SIG-M5 treated with dmso at 0.1 percent for 504 hours (cell line): ENCODE data around the gene MYBBP1A.

Source experiments
- DNase-seq: peaks from one replicate; lab custom pipeline; 2025; ENCODE audit not compliant: unreplicated experiment; lab: John Stamatoyannopoulos, UW

Gene MYBBP1A

DNA sequence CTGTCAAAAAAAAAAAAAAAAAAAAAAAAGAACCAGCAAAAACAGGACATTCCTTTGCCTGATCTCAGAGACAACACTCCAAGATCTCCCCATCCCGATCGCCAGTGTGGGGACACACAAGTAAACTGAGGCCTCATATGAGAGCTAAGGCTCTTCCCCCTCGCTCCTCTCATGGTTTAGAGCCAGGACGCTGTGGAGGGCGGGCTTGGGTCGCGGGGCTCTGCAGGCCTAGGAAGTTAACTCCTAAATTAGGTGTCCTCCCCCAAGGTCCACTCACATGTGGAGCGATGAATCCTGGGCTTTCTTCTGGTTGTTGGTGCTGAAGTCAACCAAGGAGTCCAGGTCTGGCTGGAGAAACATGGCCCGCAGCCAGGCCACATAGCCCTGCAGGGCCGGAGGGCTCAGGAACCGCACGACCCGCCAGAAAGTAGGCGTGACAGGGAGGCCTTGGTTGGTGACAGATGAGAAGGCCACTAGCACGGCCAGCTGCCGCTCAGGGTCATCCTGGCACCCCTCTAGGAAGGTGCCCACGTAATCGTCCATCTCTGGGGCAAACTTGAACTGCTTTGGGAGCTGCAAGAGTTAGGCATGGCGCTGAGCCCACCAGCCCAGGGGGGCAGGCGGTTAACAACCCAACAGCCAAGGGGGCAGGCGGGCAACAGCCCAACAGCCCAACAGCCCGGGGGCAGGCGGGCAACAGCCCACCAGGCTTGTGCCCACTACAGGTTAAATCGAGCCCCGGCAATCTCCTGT is 5.2 kb downstream of the MYBBP1A start:
- DNase-seq, result no peak

DNA sequence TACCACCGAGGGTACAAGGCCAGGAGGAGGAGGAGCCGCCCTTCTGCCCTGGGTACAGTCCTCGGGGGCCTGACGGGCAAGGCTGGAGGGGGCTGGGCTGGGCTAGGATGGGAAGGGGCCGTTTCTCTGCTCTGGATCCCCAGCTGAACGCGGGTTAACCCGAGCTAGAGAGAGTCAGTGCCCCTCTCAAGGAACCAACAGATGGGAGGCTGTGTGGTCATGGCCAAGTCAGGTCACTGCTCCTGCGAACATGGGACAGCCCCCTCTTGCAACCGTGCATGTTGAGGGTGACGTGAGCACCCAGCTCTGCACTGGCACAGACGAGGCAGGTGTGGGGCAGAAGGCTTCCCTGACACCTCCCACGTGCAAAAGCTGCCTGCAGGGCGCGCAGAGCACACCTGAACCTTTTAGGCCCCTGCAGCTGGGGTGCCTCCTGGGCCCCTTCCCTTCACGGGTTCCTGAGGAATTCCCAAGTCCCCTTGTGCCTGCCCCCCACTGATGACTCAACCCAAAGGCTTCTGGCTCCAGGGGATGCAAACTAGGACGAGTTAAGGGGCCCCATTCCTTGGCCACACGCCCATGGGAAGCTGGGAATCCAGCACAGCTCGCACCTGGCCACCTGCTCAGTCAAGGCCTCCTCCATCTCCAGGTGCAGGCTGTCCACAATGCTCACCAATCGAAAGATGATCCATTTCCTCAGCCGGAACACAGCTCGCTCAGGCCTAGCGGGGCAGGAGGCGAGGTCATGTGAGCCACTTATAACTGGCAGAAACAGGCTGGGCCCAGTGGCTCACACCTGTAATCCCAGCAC is 6.3 kb downstream of the MYBBP1A start:
- DNase-seq, result no peak

DNA sequence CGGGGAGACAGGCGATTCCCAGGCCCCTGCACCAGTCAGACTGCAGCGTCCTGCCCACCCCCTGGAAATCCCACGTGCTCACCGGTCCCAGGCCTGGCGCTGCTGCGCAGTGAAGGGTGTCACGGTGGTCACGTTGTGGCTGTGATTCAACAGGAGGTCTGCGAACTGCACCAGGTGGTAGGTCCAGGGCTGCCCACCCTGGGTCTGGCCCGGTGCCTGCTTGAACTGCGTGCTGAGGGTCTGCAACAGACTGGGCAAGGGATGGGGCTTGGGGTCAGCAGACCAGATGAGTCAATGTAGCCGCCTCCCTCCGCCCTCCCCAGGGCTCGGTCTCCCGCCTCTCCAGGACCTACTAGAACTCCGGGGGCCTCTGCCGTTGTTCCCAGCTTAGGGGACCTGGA is 7.1 kb downstream of the MYBBP1A start:
- DNase-seq, result no peak

DNA sequence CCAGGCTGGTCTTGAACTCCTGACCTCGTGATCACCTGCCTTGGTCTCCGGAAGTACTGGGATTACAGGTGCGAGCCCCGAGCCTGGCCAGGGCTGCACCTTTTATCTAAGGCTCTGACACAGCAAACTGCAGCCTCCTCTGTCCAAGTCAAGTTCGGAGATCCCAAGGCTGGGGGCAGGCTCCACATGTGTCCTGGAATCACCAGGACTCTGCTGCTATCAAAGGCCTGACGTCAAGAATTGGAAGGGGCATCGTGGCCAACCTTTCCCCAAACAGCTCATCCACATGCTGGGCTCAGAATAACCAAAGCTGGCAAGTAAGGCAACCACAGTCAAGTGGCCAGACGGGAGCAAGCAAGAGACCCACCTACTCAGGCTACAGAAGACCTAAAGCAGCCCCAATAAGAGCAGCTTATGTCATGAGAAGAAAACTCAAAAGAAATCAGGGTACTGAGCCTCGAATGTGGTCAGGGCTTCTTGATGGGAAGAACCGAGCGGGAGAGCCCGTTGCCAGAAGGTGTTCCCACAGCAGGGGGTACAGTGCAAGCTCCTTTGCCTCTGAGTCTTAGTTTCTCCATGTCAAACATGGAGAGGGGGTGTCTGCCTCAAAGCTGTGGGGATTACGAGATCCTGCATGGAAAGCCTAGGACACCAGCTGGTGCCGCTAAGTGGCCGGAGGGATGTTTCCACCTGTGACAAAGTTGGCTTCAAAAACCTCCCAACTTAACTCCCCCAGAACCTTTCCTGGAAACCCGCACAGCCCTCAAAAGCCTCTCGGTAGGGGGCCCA is 7.9 kb downstream of the MYBBP1A start:
- no peak for DNase-seq

DNA sequence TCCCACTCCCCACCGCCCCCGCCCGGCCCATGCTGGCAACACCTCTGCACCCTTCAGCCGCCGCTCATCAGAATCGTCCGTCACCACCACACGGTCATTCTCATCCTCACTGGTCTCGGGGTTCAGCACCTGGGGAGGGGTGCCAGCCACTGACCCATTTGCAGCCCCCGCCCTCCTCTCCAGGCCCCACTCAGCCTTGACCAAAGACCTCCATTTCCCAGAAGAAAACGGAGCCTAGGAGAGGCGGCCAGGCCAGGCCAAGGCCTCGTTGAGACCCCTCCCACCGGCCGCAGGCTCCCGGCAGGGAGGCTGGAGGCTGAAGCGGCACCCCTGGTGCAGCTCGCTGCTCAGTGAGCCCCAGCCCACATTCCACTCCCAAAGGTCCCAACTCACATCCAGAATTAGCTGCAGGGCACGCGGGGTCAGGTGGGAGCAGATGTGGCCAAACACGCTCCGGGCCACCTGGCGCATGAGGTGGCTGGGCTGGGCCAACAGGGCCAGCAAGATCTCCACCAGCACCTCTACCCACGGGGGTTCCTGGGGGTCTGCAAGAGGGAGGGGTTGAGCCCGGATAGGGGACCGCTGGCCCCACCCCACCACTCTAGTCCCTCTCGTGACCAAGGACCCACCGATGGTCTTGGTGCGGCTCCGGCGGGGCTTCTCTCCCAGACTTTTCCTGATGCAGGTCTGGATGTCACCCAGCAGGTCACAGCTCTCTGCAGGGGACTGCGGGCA is 9.8 kb downstream of the MYBBP1A start:
- DNase-seq, result no peak

DNA sequence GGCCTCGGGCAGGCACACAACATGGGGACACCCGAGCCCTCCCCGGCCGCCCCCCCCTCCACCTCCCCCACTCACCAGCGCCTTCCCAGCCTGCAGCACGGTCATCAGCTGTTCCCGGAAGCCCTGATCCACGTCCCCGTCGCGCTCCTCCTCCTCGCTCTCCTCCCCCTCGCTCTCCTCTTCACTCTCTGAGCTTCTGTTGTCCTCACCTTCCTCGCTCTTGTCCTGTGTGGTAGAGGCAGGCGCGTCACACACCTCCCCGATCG is 10.3 kb downstream of the MYBBP1A start:
- no peak for DNase-seq

DNA sequence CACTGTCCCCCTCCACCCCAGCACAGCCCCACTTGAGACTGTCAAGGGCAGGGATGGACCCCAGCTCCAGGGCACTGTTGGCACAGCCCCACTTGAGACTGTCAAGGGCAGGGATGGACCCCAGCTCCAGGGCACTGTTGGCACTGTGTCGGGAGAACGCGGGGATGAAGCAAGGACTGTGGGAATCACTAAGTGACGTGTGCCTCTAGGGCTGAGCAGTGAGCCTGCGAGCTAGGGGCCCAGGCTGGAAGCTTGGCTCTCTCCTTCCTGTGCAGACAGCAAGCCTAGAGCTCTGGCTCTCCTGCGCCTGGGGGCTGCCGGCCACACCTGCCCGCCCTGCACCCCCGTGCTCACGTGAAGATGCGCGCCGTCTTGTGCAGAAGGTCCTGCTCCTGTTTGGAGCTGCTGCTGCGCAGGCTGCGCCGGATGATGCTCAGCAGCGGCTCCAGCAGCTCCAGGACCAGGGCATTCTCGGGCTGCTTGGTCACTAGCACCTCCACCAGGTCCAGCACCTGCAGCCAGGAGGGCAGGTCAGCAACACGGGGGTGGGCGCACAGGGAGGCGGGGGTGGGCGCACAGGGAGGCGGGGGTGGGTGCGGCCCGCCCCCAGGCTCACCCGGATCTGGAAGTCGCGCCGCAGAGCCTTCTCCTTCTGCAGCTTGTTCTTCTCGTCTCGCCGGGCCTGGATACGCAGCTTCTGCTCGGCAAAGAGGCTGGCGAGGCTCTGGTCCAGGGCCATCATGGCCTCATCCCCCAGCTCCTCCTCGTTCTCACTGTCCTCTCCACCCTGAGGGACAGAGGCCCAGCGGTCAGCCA is 10.8 kb downstream of the MYBBP1A start:
- no peak for DNase-seq

DNA sequence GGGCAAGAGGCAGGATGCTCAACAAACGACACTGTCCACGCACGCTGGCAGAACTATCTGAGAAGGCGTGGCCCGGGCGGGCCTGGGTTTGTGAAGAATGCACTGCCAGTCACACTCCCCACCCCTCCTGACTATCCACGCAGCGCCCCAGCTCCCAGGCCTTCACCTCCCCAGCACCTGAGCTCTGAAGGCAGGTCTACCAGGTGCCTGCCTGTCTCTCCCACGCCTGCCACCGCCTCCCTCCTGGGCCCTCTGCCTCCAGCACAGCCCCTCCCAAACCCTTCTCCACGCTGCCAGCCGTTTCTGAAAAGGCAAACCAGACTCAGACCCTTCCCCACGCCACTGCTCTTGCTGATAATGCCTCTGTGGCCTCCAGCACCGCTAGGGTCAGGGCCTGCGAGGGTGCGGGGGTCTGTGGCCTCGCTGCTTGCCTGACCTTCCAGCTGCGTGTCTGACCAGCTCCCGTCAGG is 11.6 kb downstream of the MYBBP1A start:
- DNase-seq, result no peak

DNA sequence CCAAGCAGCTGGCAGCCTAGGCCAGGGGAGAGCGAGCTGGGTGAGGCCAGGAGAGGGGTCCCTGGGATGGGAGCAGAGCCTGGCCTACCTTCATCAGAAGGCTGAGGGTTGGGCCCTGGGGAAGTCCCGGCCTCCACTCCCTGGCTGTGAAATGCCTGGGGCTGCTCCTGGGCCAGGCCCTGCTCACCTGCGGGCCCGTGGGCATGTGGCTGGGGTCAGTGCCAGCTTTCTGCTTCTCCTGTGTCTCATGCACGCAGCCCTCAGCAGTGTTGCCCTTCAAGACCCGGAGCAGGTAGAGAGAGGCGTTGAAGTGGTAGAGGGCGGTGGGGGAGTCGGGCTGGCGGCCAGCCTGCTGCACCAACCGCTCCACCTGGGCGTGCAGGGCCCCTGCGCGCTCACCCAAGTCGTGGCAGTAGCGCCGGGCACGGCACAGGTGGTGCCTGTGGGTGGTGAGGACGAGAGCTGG is 12.4 kb downstream of the MYBBP1A start:
- DNase-seq, result no peak

DNA sequence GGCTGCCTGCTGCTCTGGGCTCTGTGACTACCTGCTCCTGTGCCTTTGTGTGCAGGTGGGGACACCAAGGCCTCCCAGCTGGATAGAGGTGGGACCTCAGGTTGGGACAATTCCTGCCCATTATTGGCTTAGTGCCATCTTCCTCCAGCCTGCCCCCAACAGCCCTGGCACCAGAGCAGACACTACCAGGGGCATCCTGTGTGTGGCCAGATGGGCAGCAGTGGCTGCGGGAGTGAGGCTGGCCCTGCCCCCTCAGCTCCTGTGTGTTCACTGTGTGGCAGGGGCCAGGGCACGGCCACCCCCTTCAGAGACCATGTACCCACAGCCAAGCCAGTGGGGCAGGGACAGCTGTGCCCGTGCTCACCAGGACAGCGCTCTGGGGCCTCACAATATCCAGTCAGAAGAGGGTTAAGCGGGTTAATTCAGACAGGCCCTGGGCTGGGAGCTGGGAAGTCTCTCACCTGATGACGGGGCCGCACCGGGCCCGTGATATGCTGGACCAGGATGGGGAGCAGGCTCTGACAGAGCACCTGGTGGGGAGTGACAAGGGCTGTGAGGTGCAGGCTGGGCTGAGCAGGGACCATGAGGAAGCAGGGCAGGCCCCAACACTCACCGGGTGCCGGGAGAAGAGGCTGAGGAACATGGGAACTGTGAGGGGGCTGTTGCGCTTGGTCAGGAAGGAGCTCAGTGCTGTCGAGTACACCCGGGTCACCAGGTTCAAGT is 13.0 kb downstream of the MYBBP1A start:
- no peak for DNase-seq

DNA sequence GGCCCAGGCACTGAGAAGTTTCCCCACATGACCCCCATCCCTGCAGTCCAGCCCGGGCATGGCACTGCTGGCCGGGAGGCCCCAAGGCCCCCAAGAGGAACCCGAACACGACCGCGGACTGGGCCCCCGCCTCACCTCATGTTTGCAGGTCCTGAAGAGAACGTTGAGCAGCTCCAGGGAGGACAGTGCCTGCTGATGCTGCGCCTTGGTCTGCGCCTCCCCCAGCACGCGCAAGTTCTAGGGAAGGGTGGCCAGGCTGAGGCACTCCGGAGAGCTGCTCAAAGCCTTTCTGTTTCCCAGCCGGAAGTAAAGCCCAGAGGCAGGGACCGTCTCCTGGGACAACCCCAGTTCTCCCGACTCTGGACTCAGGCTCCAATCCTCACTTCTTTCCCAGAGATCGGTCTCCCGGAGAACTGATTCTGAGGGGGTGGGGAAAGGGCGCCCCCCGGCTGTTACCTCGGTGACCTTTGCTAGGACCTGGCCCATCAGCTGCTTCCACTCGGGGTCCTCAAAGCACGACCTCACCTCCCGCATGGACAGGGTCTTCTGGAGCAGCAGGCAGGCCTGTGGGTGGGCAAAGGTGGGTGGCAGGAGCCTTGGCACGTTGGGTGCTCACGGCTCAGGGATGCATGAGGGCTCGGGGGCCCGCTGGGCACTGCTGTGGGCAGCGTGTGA is 13.7 kb downstream of the MYBBP1A start:
- no peak for DNase-seq

DNA sequence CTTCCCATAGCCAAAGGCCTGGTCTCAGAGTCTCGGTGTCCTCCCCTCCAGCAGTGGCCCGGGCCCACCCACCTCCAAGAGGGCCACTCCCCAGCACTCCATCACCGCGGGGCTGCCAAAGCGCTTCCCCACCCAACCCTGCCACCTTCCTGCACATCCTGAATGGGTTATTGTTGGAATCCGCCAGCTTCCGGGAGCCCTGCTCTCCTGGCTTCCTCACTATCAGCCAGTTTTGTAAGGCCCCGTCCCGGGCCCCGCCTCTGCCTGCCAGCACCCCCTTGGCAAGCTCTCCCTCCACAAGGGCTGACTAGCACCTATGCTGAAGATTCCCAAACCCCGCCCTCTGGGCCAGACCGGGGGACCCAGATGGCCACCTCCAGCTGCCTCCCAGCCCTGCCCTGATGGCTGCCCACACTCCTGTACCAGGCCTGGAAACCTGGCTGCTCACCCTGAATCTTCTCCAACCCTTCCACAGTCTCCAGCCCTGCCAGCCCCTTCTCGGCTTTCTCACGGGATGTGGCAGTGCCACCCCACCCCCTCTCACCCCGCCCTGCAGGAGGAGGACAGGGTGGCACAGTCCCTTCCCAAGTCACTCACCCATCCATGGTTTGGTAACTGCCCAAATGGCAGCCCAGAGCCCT is 14.4 kb downstream of the MYBBP1A start:
- no peak for DNase-seq

DNA sequence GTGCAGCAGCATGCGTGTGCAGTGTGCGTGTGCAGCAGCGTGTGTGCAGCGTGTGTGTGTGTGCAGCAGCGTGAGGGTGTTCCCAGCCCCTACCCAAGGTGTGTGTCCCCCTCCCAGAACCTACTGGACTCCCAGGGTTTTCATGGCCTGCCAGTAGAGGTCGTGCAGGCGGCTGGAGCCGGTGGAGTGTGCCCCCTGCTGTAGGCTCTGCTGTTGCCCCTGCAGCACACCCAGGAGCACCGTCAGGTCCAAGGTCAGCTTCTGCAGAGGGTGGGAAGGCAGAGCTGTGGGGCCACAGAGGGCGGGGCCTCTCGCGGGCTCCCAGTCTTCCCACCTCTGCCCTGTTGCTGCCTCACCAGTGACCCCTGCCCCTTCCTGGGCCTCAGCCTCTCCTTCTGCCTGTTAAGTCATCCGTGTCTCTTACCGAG is 14.9 kb downstream of the MYBBP1A start:
- DNase-seq, result no peak

DNA sequence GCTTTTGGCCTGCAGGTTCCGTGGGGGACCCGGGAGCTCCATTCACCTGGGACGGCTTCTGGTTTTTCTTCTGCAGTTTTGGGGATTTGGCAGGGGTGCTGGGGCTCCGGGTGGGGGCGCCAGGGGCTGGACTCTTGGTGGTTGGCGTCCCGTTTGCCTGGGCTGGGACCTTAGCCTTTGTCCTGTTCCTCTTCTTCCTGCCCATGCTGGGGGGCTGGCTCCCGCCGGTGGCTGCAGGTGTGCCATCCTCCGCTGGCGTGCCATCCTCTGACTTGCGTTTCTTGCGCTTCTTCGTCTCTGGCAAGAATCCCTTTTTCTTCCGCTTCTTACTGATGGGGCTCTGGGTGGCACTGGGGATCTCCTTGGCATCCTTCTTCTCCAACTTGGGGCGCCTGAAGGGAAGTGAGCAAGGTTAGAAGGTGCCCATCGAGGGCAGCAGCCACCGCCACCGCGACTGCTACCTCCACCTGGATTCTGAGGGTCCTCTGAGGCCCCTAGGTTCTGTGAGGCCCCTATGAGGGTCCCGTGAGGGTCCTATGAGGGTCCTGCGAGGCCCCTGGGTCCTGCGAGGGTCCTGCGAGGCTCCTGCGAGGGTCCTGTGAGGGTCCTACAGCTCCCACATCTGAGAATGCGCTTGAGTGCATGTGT is 15.5 kb downstream of the MYBBP1A start:
- no peak for DNase-seq

DNA sequence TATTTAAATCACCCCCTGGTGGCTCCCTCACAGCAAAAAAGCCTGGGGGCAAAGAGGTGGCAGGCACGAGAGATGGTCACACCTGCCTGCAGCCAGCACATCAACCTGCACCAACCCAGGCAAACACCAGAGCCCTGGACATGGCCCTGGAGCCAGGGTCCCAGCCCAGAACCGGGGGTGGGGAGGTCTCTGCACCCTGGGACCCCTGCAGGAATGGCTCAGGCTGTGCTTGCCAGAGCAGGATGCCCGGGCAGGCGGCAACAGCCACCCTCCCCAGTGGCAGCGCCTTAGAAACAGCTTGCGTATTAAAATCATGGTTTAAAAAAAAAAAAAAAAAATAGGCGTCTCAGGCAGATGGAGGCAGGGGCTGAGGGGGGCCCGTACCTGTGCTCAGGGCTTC is 16.2 kb downstream of the MYBBP1A start:
- no peak for DNase-seq

DNA sequence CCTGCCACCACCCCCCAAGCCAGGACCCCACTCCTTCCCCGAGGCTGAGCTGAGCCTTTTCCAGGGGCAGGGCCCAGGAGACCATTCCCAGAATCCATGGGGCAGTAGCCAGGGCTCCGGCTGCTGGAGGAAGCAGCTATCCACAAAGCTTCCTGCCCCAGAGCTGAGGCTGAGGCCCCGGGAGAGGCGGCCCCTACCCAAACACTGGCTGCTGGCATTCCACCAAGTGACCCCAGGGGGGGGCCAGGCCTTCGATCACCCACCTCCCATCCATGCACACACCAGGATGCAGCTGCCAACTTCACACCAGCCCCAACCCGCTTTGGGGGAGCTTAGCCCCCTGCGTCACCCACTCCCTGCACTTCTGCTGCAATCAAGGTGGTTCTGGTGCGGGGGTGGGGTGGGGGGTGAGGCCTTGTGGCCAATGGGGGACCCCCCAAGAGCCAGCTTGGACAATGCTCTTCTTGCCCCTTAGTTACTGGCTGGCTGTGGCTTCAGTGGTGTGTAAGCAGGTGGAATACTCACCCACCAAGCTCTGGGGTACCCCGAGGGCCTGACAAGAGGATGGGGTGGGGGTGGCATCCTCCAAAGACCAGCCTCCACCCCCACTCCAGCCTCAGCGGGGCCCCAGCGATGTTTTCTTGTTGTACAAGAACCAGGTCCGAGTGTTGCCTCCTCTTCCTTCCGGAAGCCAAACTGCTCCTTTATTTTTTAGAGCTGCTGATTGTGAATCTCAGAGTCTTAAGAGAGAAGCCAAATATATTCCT is 16.8 kb downstream of the MYBBP1A start:
- no peak for DNase-seq
